GM18507 (cell line): ENCODE measurements around the gene CHMP5.
A peak's percentile ranks its signal among the peaks of the same experiment; 100 is the strongest.

Source experiments
- DNase-seq: peaks from one replicate; pipeline ENCODE4 v3.0.0; 2011; ENCODE audit warnings: low read depth; ENCODE audit not compliant: insufficient read length; ENCODE audit errors: extremely low spot score
- FAIRE-seq: peaks from 2 replicates; lab custom pipeline; 2011; peaks lifted over from hg19 to GRCh38; lab: Jason Lieb, UNC

CHMP5 gene

GRCh38 chr9:33270146-33270545, 5.3 kb downstream of the CHMP5 start:
- FAIRE-seq = no peak

GRCh38 chr9:33272061-33272460, 7.2 kb downstream of the CHMP5 start:
- no peak for DNase-seq
- FAIRE-seq = no peak

More at GRCh38 chr9:33270146-33270545, 5.3 kb downstream of the CHMP5 start:
- no peak for DNase-seq

- no peak for DNase-seq
- no peak for FAIRE-seq
These were observed 8.6 kb downstream of the CHMP5 start for GRCh38 chr9:33273266-33273971.

- FAIRE-seq = no peak
- no peak for DNase-seq
These were observed 9.1 kb downstream of the CHMP5 start for GRCh38 chr9:33273972-33274328.

- DNase-seq (no peak), FAIRE-seq (no peak)
These were observed 12.6 kb downstream of the CHMP5 start for GRCh38 chr9:33277484-33277883.

- DNase-seq = no peak
- FAIRE-seq = no peak
These were observed 20.7 kb downstream of the CHMP5 start for GRCh38 chr9:33285502-33285901.

GRCh38 chr9:33287087-33287490, 22.2 kb downstream of the CHMP5 start:
- FAIRE-seq (peak; percentile 80), DNase-seq (no peak)

GRCh38 chr9:33288235-33288634, 23.4 kb downstream of the CHMP5 start:
- no peak for DNase-seq
- no peak for FAIRE-seq

GRCh38 chr9:33288828-33289483, 24.1 kb downstream of the CHMP5 start:
- DNase-seq (no peak), FAIRE-seq (no peak)

GRCh38 chr9:33289496-33289895, 24.6 kb downstream of the CHMP5 start:
- FAIRE-seq = no peak
- DNase-seq = no peak

GRCh38 chr9:33289936-33290246, 25.0 kb downstream of the CHMP5 start:
- no peak for FAIRE-seq

GRCh38 chr9:33290247-33291030, 25.6 kb downstream of the CHMP5 start, which contains the start of gene NFX1:
Gene NFX1 (plus strand): TSS chr9:33290516. CDS start chr9:33290573, 57 bp downstream.
- FAIRE-seq = peak; percentile 98
- DNase-seq = peak; percentile 95

More at GRCh38 chr9:33289936-33290246, 25.0 kb downstream of the CHMP5 start:
- no peak for DNase-seq

- no peak for DNase-seq
- FAIRE-seq = no peak
These were observed 26.2 kb downstream of the CHMP5 start for GRCh38 chr9:33291031-33291397.

GRCh38 chr9:33291901-33292300, 27.1 kb downstream of the CHMP5 start:
- DNase-seq (no peak), FAIRE-seq (no peak)

- no peak for FAIRE-seq
- no peak for DNase-seq
These were observed 28.9 kb downstream of the CHMP5 start for GRCh38 chr9:33293782-33294181.

- no peak for DNase-seq
- FAIRE-seq = peak; percentile 12
These were observed 30.0 kb downstream of the CHMP5 start for GRCh38 chr9:33294670-33295432.

GRCh38 chr9:33295571-33295970, 30.7 kb downstream of the CHMP5 start:
- FAIRE-seq (peak; percentile 90), DNase-seq (peak; percentile 23)

- FAIRE-seq (peak; percentile 98), DNase-seq (peak; percentile 28)
These were observed 32.6 kb downstream of the CHMP5 start for GRCh38 chr9:33297432-33297831.

- FAIRE-seq = no peak
- DNase-seq = no peak
These were observed 35.7 kb downstream of the CHMP5 start for GRCh38 chr9:33300546-33300945.

- FAIRE-seq (peak; percentile 18), DNase-seq (no peak)
These were observed 39.5 kb downstream of the CHMP5 start for GRCh38 chr9:33304362-33304761.
